Kidney (tissue), 14 donors: ENCODE results near the gene SMKR1. TPM values are rescaled to one million over a fixed set of nuclear protein-coding genes. Genes with fewer than 3 reads are reported as not detected.

Source experiments
- DNase-seq, 5 donors: peaks; one replicate each; pipeline ENCODE4 v3.0.0-alpha.2; 2013 to 2020
- FAIRE-seq: peaks from 2 replicates; lab custom pipeline; 2012; peaks lifted over from hg19 to GRCh38; lab: Jason Lieb, UNC
- H3K27ac ChIP-seq, 2 donors: one replicate each; pipeline ENCODE4 v1.7.0; 2013; ENCODE audit warnings: low read depth in 2 of 2, low read length in 2 of 2, inconsistent platforms in 1 of 2
- H3K27me3 ChIP-seq: one replicate; pipeline ENCODE4 v1.7.1; 2013; ENCODE audit warnings: low read length, inconsistent platforms; ENCODE audit not compliant: control insufficient read depth, insufficient read depth
- H3K36me3 ChIP-seq, 3 donors: one replicate each; pipeline versions ENCODE4 v1.7.0 to v1.7.1; 2013; ENCODE audit warnings: low read length in 3 of 3, control low read depth in 1 of 3, inconsistent platforms in 1 of 3; ENCODE audit not compliant: insufficient read depth in 3 of 3, control insufficient read depth in 2 of 3
- H3K4me1 ChIP-seq, 3 donors: one replicate each; pipeline versions ENCODE4 v1.7.0 to v1.7.1; 2013; ENCODE audit warnings: low read length in 3 of 3, inconsistent platforms in 1 of 3, low read depth in 1 of 3; ENCODE audit not compliant: control insufficient read depth in 2 of 3, insufficient read depth in 2 of 3
- H3K4me3 ChIP-seq, 3 donors: one replicate each; pipeline versions ENCODE4 v1.7.0 to v1.8.1; 2013; ENCODE audit warnings: low read length in 3 of 3, control low read depth in 1 of 3, inconsistent platforms in 1 of 3
- H3K9ac ChIP-seq, 3 donors: one replicate each; pipeline versions ENCODE4 v1.7.0 to v1.7.1; 2013; ENCODE audit warnings: low read length in 3 of 3, control low read depth in 1 of 3, inconsistent platforms in 1 of 3
- H3K9me3 ChIP-seq, 3 donors: one replicate each; pipeline versions ENCODE4 v1.7.0 to v1.7.1; 2013; ENCODE audit warnings: low read length in 3 of 3, control low read depth in 1 of 3, inconsistent platforms in 1 of 3; ENCODE audit not compliant: control insufficient read depth in 2 of 3, insufficient read depth in 1 of 3
- intact Hi-C: fragments of 100-400 bp; cut with DNase I; formaldehyde crosslinking; loops from one replicate; pipeline ENCODE4 v1.11.1; 2022
- polyA plus RNA-seq: library from polyadenylated mRNA; stranded (reverse); fragments of 350-450 nt; fragmentation: Illumina TruSeq; extraction: RNeasy Lipid Tissue Mini Kit (QIAGEN cat#74804); gene quantifications from one replicate; pipeline ENCODE4 v1.2.3, GENCODE V29; 2014; ENCODE audit warnings: low read depth, low replicate concordance; ENCODE audit not compliant: insufficient read depth
- total RNA-seq: library from RNA; stranded (reverse); fragmentation: NEBNext Ultra II Directional; extraction: Animal tissue kit (Norgen Biotek cat#: 25700); gene quantifications from one replicate; pipeline ENCODE4 v1.2.1, GENCODE V29; 2021
- TF ChIP-seq, protein P1 (sequence below): IDR thresholded peaks from 3 replicates; pipeline ENCODE4 v1.5.1; 2012; ENCODE audit warnings: mild to moderate bottlenecking, moderate library complexity, borderline replicate concordance; ENCODE audit not compliant: insufficient read depth; ENCODE audit errors: extremely low read depth
- donor health status: control.
- donor health status: control.
- donor health status: control.
- donor health status: control.
- donor health status: control.
- donor health status: DM: yes; HTN: yes; CAD: no.
- donor health status: Normal renal cell carcinoma (clear cell type).

SMKR1 gene
- total and polyA plus RNA-seq, 2 donors from 2014 or later: 0.63 to 3.9 TPM

- intact Hi-C loops: no loop called here
- FAIRE-seq (no peak), DNase-seq (peak in 1 of 5 donors; percentile 6)
- no peak overlapping the region for H3K27ac ChIP-seq
- H3K27me3 ChIP-seq: no peaks in the 10 kb centered on the region
- H3K36me3 ChIP-seq: no peaks in the 10 kb centered on the region
- H3K4me3 ChIP-seq: no peak overlapping the region
- TF ChIP-seq, protein P1, sequence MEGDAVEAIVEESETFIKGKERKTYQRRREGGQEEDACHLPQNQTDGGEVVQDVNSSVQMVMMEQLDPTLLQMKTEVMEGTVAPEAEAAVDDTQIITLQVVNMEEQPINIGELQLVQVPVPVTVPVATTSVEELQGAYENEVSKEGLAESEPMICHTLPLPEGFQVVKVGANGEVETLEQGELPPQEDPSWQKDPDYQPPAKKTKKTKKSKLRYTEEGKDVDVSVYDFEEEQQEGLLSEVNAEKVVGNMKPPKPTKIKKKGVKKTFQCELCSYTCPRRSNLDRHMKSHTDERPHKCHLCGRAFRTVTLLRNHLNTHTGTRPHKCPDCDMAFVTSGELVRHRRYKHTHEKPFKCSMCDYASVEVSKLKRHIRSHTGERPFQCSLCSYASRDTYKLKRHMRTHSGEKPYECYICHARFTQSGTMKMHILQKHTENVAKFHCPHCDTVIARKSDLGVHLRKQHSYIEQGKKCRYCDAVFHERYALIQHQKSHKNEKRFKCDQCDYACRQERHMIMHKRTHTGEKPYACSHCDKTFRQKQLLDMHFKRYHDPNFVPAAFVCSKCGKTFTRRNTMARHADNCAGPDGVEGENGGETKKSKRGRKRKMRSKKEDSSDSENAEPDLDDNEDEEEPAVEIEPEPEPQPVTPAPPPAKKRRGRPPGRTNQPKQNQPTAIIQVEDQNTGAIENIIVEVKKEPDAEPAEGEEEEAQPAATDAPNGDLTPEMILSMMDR: no peak
- no peaks in the 10 kb centered on the region for H3K9me3 ChIP-seq
- no peak overlapping the region for H3K9ac ChIP-seq
- no peaks in the 10 kb centered on the region for H3K4me1 ChIP-seq
Measured at GRCh38 chr7:129550693-129551360, 48.5 kb downstream of the SMKR1 start.

DNA sequence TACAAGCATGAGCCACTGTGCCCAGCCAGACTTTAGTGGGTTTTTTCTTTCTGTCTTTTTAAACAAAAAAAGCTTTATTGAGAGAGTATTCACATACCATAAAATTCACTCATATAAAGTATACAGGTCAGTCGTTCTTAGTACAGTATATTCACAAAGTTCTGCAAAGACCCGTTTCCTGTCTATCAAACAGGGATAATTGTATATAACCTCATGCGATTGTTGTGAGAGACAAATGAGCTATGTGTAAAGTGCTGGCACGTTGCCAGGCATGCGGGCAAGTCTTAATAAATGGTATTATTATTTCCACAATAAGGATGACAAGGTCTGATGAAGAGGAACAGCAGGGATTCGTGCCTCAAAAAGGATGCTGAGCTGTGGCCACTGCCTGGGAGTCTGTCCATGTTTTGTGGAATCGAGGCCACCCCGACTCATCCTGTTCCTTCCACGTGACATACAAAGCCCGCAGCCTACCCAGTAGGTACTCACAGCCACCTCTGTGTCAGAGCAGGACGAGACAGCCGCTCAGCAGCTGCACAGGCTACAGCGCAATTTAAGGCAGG is 51.6 kb downstream of the SMKR1 start:
- TF ChIP-seq, protein P1: no peak
- H3K27me3 ChIP-seq: no peaks in the 10 kb centered on the region

GRCh38 chr7:129556607-129557133 is 54.3 kb downstream of the SMKR1 start:
- Histone ChIP-seq H3K27me3 (no peaks in the 10 kb centered on the region), H3K36me3 (no peaks in the 10 kb centered on the region), H3K4me1 (no peaks in the 10 kb centered on the region), H3K4me3 (no peak overlapping the region), H3K9ac (no peak overlapping the region), H3K27ac (no peak overlapping the region), H3K9me3 (no peaks in the 10 kb centered on the region)
- DNase-seq (no peak), FAIRE-seq (no peak)
- TF ChIP-seq, protein P1: no peak
- intact Hi-C loops: no loop called here

More for the DNA sequence above, 51.6 kb downstream of the SMKR1 start:
- Histone ChIP-seq H3K4me3 (no peak overlapping the region), H3K27ac (no peak overlapping the region), H3K9ac (no peak overlapping the region), H3K9me3 (no peaks in the 10 kb centered on the region), H3K4me1 (no peaks in the 10 kb centered on the region), H3K36me3 (no peaks in the 10 kb centered on the region)
- intact Hi-C loops: no loop called here
- FAIRE-seq (no peak), DNase-seq (no peak)
